ENCODE results near the gene TPRKB. TPM values are rescaled to one million over a fixed set of nuclear protein-coding genes. Genes with fewer than 3 reads are reported as not detected.

Gene TPRKB
- total RNA-seq, 1 donor from 2014 or later = 157 TPM

- H3K4me3 ChIP-seq = no peak overlapping the region
- peaks cover 6% of the 10 kb centered on the region for H4K20me1 ChIP-seq (ENCODE audit: low read depth)
- Mint-ChIP-seq H3K4me1 (no peaks in the 10 kb centered on the region), H3K4me3 (no peak overlapping the region), H3K27me3 (ENCODE audit: insufficient read depth, low read depth) (peaks cover 2% of the 10 kb centered on the region), H3K36me3 (peaks cover 24% of the 10 kb centered on the region), H3K27ac (no peak overlapping the region), H3K9me3 (no peaks in the 10 kb centered on the region)
- H3K9ac ChIP-seq = no peak overlapping the region
- H3K79me2 ChIP-seq (ENCODE audit: low read depth) = no peaks in the 10 kb centered on the region
- H3F3A ChIP-seq (ENCODE audit: low read depth) = no peaks in the 10 kb centered on the region
- H3K9me3 ChIP-seq (ENCODE audit: low read depth) = no peaks in the 10 kb centered on the region
- H3K4me1 ChIP-seq = no peaks in the 10 kb centered on the region
- TF ChIP-seq EZH2 (IDR thresholded peaks at IDR 0.05) (no peak), EZH2phosphoT487 (IDR thresholded peaks at IDR 0.05) (no peak), CTCF (IDR thresholded peaks at IDR 0.05) (no peak)
- no peak overlapping the region for H3K27ac ChIP-seq
- H3K36me3 ChIP-seq = peaks cover 21% of the 10 kb centered on the region
- no peaks in the 10 kb centered on the region for H3K27me3 ChIP-seq
- no peak for DNase-seq (ENCODE audit: low spot score)
- no peak overlapping the region for H3K4me2 ChIP-seq
- H2AFZ ChIP-seq (replicated peaks) = no peak overlapping the region
Observed at GRCh38 chr2:73766994-73767393, 29.8 kb upstream of the TPRKB start.

- Histone ChIP-seq H3K27ac (no peak overlapping the region), H3K4me1 (no peaks in the 10 kb centered on the region), H2AFZ (replicated peaks) (no peak overlapping the region), H3K79me2 (ENCODE audit: low read depth) (no peaks in the 10 kb centered on the region), H3K4me3 (no peak overlapping the region), H3F3A (ENCODE audit: low read depth) (no peaks in the 10 kb centered on the region), H3K36me3 (peaks cover 21% of the 10 kb centered on the region), H4K20me1 (ENCODE audit: low read depth) (peaks cover 6% of the 10 kb centered on the region), H3K27me3 (no peaks in the 10 kb centered on the region), H3K4me2 (no peak overlapping the region), H3K9ac (no peak overlapping the region), H3K9me3 (ENCODE audit: low read depth) (no peaks in the 10 kb centered on the region)
- TF ChIP-seq EZH2phosphoT487 (IDR thresholded peaks at IDR 0.05) (no peak), CTCF (IDR thresholded peaks at IDR 0.05) (no peak), EZH2 (IDR thresholded peaks at IDR 0.05) (no peak)
- peaks cover 23% of the 10 kb centered on the region for H3K36me3 Mint-ChIP-seq
- H3K27me3 Mint-ChIP-seq (ENCODE audit: insufficient read depth, low read depth) = peaks cover 2% of the 10 kb centered on the region
- no peaks in the 10 kb centered on the region for H3K9me3 Mint-ChIP-seq
- no peak for DNase-seq (ENCODE audit: low spot score)
- no peaks in the 10 kb centered on the region for H3K4me1 Mint-ChIP-seq
- no peak overlapping the region for H3K27ac Mint-ChIP-seq
- H3K4me3 Mint-ChIP-seq = no peak overlapping the region
Observed at GRCh38 chr2:73766349-73766748, 29.2 kb upstream of the TPRKB start.

GRCh38 chr2:73764945-73765344 lies 27.8 kb upstream of the TPRKB start:
- no peak overlapping the region for H3K4me3 ChIP-seq
- H3K4me2 ChIP-seq = no peak overlapping the region
- peaks cover 21% of the 10 kb centered on the region for H3K36me3 ChIP-seq
- Mint-ChIP-seq H3K27ac (no peak overlapping the region), H3K4me3 (no peak overlapping the region), H3K9me3 (no peaks in the 10 kb centered on the region), H3K4me1 (no peaks in the 10 kb centered on the region), H3K36me3 (peaks cover 23% of the 10 kb centered on the region), H3K27me3 (ENCODE audit: insufficient read depth, low read depth) (peaks cover 2% of the 10 kb centered on the region)
- TF ChIP-seq CTCF (IDR thresholded peaks at IDR 0.05) (no peak), EZH2phosphoT487 (IDR thresholded peaks at IDR 0.05) (no peak), EZH2 (IDR thresholded peaks at IDR 0.05) (no peak)
- H4K20me1 ChIP-seq (ENCODE audit: low read depth) = peaks cover 6% of the 10 kb centered on the region
- H3K27ac ChIP-seq = no peak overlapping the region
- H3K9me3 ChIP-seq (ENCODE audit: low read depth) = no peaks in the 10 kb centered on the region
- H3K79me2 ChIP-seq (ENCODE audit: low read depth) = no peaks in the 10 kb centered on the region
- H2AFZ ChIP-seq (replicated peaks) = no peak overlapping the region
- no peaks in the 10 kb centered on the region for H3K4me1 ChIP-seq
- H3F3A ChIP-seq (ENCODE audit: low read depth) = no peaks in the 10 kb centered on the region
- H3K27me3 ChIP-seq = no peaks in the 10 kb centered on the region
- no peak overlapping the region for H3K9ac ChIP-seq
- DNase-seq (ENCODE audit: low spot score) = no peak
